ENCODE measurements around the gene SUFU.

GRCh38 chr10:102648889-102649796, 145.4 kb downstream of the SUFU start:
- TF ChIP-seq POLR2A (IDR thresholded peaks at IDR 0.05; ENCODE audit: low read depth, low read length): no peak
- TF ChIP-seq TAF1 (IDR thresholded peaks at IDR 0.05; ENCODE audit: borderline replicate concordance, low read depth, low read length): no peak
- TF ChIP-seq POLR2AphosphoS5 (IDR thresholded peaks at IDR 0.05; ENCODE audit: low read depth, low read length): no peak
